Measurements from ENCODE around the gene MAP3K6. TPM values are rescaled to one million over a fixed set of nuclear protein-coding genes. Genes with fewer than 3 reads are reported as not detected.
A peak's percentile ranks its signal among the peaks of the same experiment; 100 is the strongest.

The MAP3K6 gene
- total and polyA plus RNA-seq, 5 experiments from 2014 or later, result 1.7 to 11.6 (median 6.0) TPM

DNA sequence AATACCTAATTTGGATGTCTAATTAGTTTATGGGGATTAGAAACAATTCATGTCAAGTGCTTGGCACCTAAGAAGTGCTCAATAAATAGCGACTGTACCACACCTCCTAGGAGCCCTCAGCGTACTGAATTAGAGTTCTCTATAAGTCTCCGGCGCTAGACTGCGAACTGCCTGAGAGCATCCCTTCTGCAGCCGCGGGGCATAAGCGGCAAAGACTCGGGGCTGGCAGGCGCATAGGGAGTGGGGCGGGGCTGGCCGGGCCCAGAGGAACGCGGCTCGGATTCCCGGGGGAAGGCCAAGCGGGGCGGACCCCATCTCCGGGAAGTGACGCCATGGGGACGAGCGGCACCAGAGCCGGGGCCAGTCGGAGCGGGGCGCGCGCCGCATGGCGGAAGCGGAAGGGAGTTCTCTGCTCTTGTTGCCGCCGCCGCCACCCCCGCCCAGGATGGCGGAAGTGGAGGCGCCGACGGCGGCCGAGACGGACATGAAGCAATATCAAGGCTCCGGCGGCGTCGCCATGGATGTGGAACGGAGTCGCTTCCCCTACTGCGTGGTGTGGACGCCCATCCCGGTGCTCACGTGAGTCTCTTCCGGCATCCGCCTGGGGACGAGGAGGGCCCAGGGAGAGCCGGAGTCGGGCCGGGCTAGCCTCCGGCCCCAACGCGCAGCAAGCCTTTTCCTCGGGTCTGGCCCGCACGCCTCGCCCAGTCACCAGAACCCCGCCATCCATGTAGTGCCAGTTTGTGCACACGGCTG is 44.8 kb downstream of the MAP3K6 start, which contains the start of gene TMEM222:
Gene TMEM222 (plus strand): TSS at position 351 of the 756 bp plus-strand sequence. CDS start 35 bp downstream, at position 386.
- Mint-ChIP-seq H3K27me3 (peaks cover 0 to 8% (median 0%) of the 10 kb centered on the region in 5 donors), H3K36me3 (peaks cover 0 to 34% (median 5%) of the 10 kb centered on the region in 3 donors), H3K4me1 (peaks cover 18 to 54% (median 48%) of the 10 kb centered on the region in 4 donors), H3K9me3 (no peaks in the 10 kb centered on the region), H3K27ac (peak within 1 kb of the TSS; percentile 93 to 97 (median 96)), H3K4me3 (peak within 1 kb of the TSS; percentile 93 to 99 (median 95))
- peak; percentile 95 to 98 (median 96) for DNase-seq
- peak; percentile 96 for ATAC-seq
- POLR2A ChIA-PET, result interaction anchor here (0.7 to 1.9 kb wide), 9 partner anchors 14 to 1447 kb away, joined by 3 to 9 read pairs (median 5); partner anchors contain the start of gene SYTL1

DNA sequence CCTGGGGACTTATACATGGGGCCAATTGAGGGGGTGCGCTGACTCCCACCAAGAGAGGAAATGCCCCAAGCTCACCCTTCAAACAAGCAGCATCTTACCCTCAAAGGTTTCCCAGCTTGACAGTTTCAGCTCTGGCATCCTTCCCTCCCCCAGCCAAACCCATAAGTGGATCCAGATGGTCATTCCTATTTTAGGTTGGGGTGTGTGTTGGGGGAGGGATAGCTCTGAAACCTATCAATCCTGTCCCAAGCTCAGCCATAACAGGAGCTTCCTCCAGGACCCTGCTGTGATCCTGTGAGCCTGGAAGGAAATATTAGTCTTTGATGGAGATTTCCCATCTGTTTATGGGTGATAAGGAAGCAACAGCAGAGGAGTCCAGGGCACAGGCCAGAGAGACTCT is 48.2 kb downstream of the MAP3K6 start:
- peaks cover 8 to 20% (median 15%) of the 10 kb centered on the region in 4 donors for H3K4me1 Mint-ChIP-seq
- POLR2A ChIA-PET, result interaction anchor here (0.6 to 0.7 kb wide), 4 partner anchors 74 to 1261 kb away, joined by 3 to 9 read pairs (median 4); no protein-coding TSS in a partner anchor
- peak overlapping the region in 1 of 10 donors; percentile 58 for H3K27ac Mint-ChIP-seq
- H3K27me3 Mint-ChIP-seq, result peaks cover 0 to 8% (median 0%) of the 10 kb centered on the region in 5 donors
- DNase-seq, result no peak
- no peaks in the 10 kb centered on the region for H3K9me3 Mint-ChIP-seq
- no peak overlapping the region for H3K4me3 Mint-ChIP-seq
- H3K36me3 Mint-ChIP-seq, result peaks cover 0 to 4% (median 0%) of the 10 kb centered on the region in 3 donors
- ATAC-seq, result no peak

DNA sequence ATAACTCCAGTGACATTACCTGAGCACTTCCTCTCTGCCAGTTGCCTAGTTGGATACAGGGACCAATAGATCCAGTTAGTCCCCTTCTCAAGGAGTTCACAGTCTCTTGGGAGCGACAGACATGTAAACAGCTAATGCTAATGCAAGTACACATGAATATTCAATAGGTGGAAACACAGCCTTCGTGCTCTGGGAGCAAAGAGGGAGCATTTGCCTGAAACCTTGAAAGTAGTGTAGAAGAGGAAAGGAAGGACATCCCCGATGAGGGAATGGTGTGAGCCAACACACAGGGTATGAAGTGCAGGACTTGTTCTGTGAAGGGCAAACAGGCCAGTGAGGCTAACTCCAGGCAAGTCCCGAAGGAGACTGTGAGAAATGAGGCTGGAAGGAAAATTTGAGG is 48.6 kb downstream of the MAP3K6 start:
- POLR2A ChIA-PET, result no interaction called here
- Mint-ChIP-seq H3K9me3 (no peaks in the 10 kb centered on the region), H3K4me1 (peaks cover 6 to 16% (median 12%) of the 10 kb centered on the region in 4 donors), H3K4me3 (no peak overlapping the region), H3K36me3 (peaks cover 0 to 2% (median 0%) of the 10 kb centered on the region in 3 donors), H3K27me3 (peaks cover 0 to 8% (median 0%) of the 10 kb centered on the region in 5 donors), H3K27ac (peak overlapping the region in 2 of 10 donors; percentile 25 to 82)
- ATAC-seq (no peak), DNase-seq (no peak)

GRCh38 chr1:27316860-27317259 is 49.9 kb downstream of the MAP3K6 start:
- Mint-ChIP-seq H3K4me1 (peaks cover 3 to 8% (median 7%) of the 10 kb centered on the region in 4 donors), H3K36me3 (no peaks in the 10 kb centered on the region), H3K4me3 (no peak overlapping the region), H3K27ac (no peak overlapping the region), H3K27me3 (peaks cover 0 to 8% (median 0%) of the 10 kb centered on the region in 5 donors), H3K9me3 (no peaks in the 10 kb centered on the region)
- DNase-seq (no peak), ATAC-seq (no peak)
- POLR2A ChIA-PET, result interaction anchor here (0.6 kb wide), 2 partner anchors 10 to 265 kb away, joined by 3 read pairs; no protein-coding TSS in a partner anchor

- DNase-seq (no peak), ATAC-seq (no peak)
- Mint-ChIP-seq H3K4me1 (peaks cover 0 to 2% (median under 1%) of the 10 kb centered on the region in 4 donors), H3K27ac (no peak overlapping the region), H3K27me3 (peaks cover 0 to 5% (median 0%) of the 10 kb centered on the region in 5 donors), H3K36me3 (peaks cover 0 to 4% (median 0%) of the 10 kb centered on the region in 3 donors), H3K9me3 (no peaks in the 10 kb centered on the region), H3K4me3 (no peak overlapping the region)
- POLR2A ChIA-PET, result interaction anchor here (0.6 to 0.7 kb wide), 4 partner anchors 9 to 411 kb away, joined by 3 to 5 read pairs (median 4); partner anchors contain the start of genes FAM76A and TRNP1
These were observed 52.0 kb downstream of the MAP3K6 start for GRCh38 chr1:27314737-27315136.

DNA sequence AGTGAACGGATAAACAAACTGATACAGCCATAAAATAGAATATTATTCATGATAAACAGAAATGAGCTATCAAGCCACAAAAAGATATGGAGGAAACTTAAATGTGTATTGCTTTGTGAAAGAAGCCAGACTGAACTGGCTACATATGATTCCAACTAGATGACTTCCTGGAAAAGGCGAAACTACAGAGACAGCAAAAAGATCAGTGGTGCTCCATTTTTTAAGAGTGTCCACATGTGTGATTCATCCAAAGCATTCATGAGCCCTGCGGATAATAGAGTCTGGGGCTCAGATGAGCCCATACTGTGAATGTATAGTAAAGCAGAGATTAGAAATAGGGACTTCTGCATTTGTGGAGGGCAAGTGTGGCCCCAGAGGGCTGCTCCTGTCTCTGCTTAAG is 52.6 kb downstream of the MAP3K6 start:
- Mint-ChIP-seq H3K9me3 (no peaks in the 10 kb centered on the region), H3K27ac (peak overlapping the region in 2 of 10 donors; percentile 28 to 51), H3K4me1 (peaks cover 0 to 2% (median under 1%) of the 10 kb centered on the region in 4 donors), H3K27me3 (peaks cover 0 to 3% (median 0%) of the 10 kb centered on the region in 5 donors), H3K36me3 (peaks cover 0 to 4% (median 0%) of the 10 kb centered on the region in 3 donors), H3K4me3 (no peak overlapping the region)
- DNase-seq, result no peak
- ATAC-seq, result no peak
- POLR2A ChIA-PET, result interaction anchor here (0.6 to 1.2 kb wide), 5 partner anchors 14 to 411 kb away, joined by 3 to 5 read pairs (median 4); partner anchors contain the start of genes FAM76A and TRNP1

GRCh38 chr1:27307874-27308598 is 58.7 kb downstream of the MAP3K6 start:
- peak overlapping the region in 1 of 10 donors; percentile 71 for H3K27ac Mint-ChIP-seq
- no peaks in the 10 kb centered on the region for H3K27me3 Mint-ChIP-seq
- ATAC-seq (no peak), DNase-seq (no peak)
- POLR2A ChIA-PET, result no interaction called here
- H3K36me3 Mint-ChIP-seq, result peaks cover 0 to 28% (median 0%) of the 10 kb centered on the region in 3 donors
- H3K4me1 Mint-ChIP-seq, result peaks cover 0 to 4% (median 0%) of the 10 kb centered on the region in 4 donors
- no peaks in the 10 kb centered on the region for H3K9me3 Mint-ChIP-seq
- no peak overlapping the region for H3K4me3 Mint-ChIP-seq

- no peaks in the 10 kb centered on the region for H3K27me3 Mint-ChIP-seq
- H3K4me1 Mint-ChIP-seq, result peaks cover 0 to 4% (median 0%) of the 10 kb centered on the region in 4 donors
- no peak overlapping the region for H3K4me3 Mint-ChIP-seq
- H3K9me3 Mint-ChIP-seq, result no peaks in the 10 kb centered on the region
- peak overlapping the region in 2 of 10 donors; percentile 34 to 43 for H3K27ac Mint-ChIP-seq
- ATAC-seq, result no peak
- POLR2A ChIA-PET, result no interaction called here
- no peak for DNase-seq
- peaks cover 0 to 32% (median 0%) of the 10 kb centered on the region in 3 donors for H3K36me3 Mint-ChIP-seq
These were observed 59.6 kb downstream of the MAP3K6 start for GRCh38 chr1:27306892-27307761.

DNA sequence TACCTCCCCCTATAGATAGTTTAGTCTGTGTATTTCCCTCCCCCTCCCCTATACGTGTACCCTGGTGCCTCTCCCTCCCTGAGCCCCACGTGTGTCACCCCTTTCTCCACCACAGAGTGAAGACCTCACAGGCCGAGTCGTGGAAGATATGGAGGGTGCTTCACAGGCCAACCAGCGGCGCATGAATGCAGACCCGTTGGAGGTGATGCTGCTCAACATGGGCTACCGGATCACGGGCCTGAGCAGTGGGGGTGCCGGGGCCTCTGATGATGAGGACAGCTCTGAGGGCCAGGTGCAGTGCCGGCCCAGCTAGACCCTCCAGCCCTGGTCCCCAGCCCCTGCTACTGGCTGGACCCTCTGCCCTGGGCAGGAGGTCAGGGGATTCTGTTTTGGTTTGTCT is 60.7 kb downstream of the MAP3K6 start:
- H3K27ac Mint-ChIP-seq, result no peak overlapping the region
- ATAC-seq, result no peak
- H3K4me1 Mint-ChIP-seq, result peaks cover 0 to 6% (median under 1%) of the 10 kb centered on the region in 4 donors
- no peaks in the 10 kb centered on the region for H3K27me3 Mint-ChIP-seq
- no peaks in the 10 kb centered on the region for H3K9me3 Mint-ChIP-seq
- H3K4me3 Mint-ChIP-seq, result no peak overlapping the region
- POLR2A ChIA-PET, result interaction anchor here (0.6 kb wide), 1 partner anchor 66 kb away, joined by 3 read pairs; no protein-coding TSS in a partner anchor
- peaks cover 0 to 38% (median 0%) of the 10 kb centered on the region in 3 donors for H3K36me3 Mint-ChIP-seq
- no peak for DNase-seq

All from naive thymus-derived CD8-positive, alpha-beta T cell (primary cell).